Neural progenitor cell (in vitro differentiated cells): ENCODE results near the gene ING1.

Experiments used
- CTCF ChIP-seq: fragments of 200-600 bp; sonication (generic); IDR thresholded peaks from 2 replicates; pipeline ENCODE4 v1.5.1; 2017; ENCODE audit warnings: antibody characterized with exemption, mild to moderate bottlenecking
- EZH2 ChIP-seq: fragments of 200-600 bp; sonication (generic); IDR thresholded peaks from 2 replicates; pipeline ENCODE4 v1.6.1; 2017; ENCODE audit warnings: antibody characterized with exemption, mild to moderate bottlenecking, moderate library complexity

DNA sequence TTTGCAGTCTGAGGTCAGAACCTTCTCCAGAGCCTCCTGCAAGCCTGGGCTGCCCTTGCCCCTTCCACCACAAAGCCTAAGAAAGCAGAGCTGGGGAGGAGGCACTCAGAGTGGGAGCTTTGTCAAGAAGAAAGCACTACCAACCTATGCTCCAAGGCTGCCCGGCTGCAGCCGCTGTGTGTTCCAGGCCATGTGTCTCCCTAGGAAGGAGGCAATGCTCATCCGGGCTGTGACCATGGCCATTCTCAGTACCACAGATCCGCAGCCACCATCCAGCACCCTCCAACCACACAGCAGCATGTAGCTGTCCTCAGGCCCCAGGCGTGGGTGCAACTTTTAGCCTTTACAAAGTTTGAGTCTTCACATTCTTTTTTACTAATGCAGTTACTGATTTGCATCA is 29.6 kb upstream of the ING1 start:
- TF ChIP-seq EZH2, result no peak
- TF ChIP-seq CTCF, result no peak
